NCI-H2171 (cell line): ENCODE results near the gene USP3.

Source experiments
- DNase-seq: peaks from one replicate; lab custom pipeline; 2025; lab: John Stamatoyannopoulos, UW

USP3 gene

DNA sequence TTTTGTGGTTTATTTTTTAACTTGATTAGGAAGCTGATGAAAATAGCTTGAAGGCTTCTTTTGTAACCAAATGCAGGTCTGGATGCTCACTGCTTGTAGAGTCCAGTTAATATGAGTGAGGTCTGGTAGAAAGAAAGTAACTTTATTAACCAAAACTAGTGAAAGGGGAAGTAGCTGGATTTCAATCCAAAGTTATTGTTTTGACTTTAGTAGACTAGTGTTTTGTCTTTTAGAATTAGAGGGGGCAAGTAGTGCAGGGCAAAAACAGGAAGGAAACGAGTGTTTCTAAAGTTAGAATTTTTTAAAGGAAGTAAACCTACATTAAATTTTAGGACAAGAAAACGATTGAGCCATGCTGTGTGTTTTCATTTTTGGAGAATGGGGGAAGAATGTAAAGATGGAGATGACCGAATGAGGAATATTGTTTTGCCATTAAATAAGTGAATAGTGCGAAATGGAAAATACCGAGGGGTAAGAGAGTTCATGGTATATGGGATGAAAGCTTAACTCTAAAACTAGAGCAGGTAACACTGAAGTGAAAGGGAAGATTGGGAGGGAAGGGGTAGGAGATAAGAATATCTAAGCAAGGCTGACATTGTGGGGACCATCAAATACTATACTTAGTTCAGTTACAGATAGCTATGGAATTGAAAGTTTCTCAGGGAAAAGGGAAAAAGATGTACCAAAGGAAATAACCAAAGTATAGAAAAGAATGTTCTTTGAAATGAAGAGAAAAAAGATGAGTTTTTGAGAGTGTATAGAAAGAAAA, 40.0 kb downstream of the USP3 start:
- DNase-seq, result no peak

- no peak for DNase-seq
Observed at GRCh38 chr15:63545520-63545919, 41.1 kb downstream of the USP3 start.

- no peak for DNase-seq
Observed at GRCh38 chr15:63551400-63551799, 47.0 kb downstream of the USP3 start.

- no peak for DNase-seq
Observed at GRCh38 chr15:63553388-63553791, 49.0 kb downstream of the USP3 start.

- DNase-seq, result no peak
Observed at GRCh38 chr15:63554337-63554927, 50.0 kb downstream of the USP3 start.

DNA sequence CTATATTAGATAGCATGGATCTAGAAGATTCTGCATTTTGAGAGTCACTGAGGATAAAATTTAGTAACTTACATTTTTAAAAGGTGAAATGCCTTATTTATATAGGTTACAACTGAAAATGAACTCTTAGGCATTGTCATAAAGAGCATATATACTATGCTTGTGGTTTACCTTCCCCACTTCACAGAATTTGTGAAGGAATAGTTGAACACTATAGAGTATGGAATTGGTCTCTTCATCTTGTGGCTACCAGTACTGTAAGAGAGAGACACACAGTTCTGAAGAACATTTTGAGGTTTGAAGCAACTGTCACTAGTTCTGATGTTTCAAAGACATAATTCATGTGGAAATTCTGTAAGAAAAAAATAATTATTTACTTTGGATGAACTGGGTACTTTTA, 51.1 kb downstream of the USP3 start:
- no peak for DNase-seq

GRCh38 chr15:63556246-63556645, 51.9 kb downstream of the USP3 start:
- DNase-seq, result no peak

DNA sequence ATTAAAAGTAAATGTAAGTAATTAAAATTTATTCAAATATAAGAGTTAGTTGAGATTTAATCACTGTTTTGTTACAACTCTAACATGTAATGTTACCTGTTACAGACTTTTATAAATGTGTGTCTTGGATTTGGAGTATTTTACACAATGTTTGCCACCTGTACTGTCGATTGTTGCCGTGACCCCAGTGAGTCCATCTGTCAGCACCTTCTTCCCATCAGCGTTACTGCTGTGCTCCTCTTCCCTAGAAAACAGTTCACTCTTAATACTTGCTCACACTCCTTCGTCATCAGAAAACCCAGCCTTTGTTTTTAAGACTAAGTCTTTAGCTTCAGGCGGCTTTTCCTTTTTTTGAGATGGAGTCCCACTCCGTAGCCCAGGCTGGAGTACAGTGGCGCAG, 52.3 kb downstream of the USP3 start:
- no peak for DNase-seq

DNA sequence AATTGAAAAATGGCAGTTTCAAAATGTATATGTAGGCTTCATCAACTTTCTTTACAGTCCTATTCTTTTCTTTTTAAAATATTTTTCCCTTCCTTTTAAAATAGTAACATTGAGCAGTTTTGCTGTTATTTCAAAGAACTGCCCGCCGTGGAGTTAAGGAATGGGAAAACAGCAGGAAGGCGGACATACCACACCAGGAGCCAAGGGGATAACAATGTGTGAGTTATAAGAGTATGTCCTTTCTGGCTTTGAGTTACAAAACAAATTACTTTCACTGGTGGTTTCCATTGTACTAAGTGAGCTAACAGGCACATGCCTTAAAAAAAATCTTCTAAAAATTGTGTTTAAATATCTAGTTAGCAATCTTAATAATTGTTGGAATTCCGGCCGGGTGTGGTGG, 55.4 kb downstream of the USP3 start:
- DNase-seq, result no peak

DNA sequence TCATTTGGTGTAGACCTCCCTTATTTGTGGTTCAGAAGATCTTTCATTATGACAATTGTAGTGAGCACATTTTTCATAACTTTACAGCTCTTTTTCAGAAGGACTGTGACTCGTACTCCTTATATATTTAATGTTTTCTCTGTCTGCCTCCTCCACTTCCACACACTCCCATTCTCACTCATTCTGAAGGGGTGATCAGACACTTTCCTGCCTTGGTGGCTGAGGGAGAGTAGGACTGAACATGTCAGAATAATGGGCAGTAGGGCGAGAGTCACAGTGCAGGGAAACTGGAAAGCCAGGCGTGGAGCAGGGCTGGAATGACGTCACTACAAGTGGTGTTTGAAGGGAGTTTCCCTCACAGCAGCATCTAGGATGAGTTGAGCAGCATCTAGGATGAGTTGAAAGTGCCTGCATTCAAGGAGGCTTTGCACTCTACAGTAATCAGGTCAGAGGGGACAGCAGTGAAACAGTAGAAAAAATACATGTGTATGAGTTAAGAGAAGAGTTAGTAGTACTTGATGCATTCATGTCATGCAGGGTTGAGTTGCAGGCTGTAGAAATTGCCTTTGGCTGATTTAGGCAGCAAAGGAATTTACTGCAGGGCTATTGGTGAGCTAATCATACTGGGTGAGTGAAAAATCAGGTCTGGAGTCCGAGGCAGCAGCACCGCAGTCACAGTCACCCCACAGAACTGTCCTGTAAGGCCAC, 56.5 kb downstream of the USP3 start:
- no peak for DNase-seq

DNA sequence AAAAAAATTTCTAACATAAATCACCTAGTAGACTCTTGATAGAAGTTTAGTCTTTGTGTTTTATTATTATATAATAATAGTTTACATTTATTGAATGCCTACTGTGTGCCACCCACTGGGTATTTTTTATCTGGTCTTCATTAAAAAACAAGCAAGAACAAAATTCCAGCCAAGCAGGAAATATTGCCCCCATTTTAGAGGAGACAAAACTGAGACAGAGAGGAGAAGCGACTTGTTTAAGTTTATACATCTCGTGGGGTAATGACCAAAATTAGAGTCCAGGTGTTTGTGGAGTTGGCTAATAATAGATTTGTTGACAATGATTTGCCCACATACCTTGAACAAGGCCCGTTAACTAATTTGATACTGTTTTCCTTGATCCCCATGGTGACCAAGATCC, 59.7 kb downstream of the USP3 start:
- DNase-seq, result no peak

- no peak for DNase-seq
Observed at GRCh38 chr15:63565536-63566186, 61.3 kb downstream of the USP3 start.

- DNase-seq, result no peak
Observed at GRCh38 chr15:63572749-63573464, 68.5 kb downstream of the USP3 start.

GRCh38 chr15:63573533-63573932, 69.1 kb downstream of the USP3 start:
- DNase-seq, result no peak

GRCh38 chr15:63575312-63575711, 70.9 kb downstream of the USP3 start:
- DNase-seq, result no peak

- no peak for DNase-seq
Observed at GRCh38 chr15:63576441-63576840, 72.0 kb downstream of the USP3 start.

- no peak for DNase-seq
Observed at GRCh38 chr15:63582179-63582578, 77.8 kb downstream of the USP3 start.

DNA sequence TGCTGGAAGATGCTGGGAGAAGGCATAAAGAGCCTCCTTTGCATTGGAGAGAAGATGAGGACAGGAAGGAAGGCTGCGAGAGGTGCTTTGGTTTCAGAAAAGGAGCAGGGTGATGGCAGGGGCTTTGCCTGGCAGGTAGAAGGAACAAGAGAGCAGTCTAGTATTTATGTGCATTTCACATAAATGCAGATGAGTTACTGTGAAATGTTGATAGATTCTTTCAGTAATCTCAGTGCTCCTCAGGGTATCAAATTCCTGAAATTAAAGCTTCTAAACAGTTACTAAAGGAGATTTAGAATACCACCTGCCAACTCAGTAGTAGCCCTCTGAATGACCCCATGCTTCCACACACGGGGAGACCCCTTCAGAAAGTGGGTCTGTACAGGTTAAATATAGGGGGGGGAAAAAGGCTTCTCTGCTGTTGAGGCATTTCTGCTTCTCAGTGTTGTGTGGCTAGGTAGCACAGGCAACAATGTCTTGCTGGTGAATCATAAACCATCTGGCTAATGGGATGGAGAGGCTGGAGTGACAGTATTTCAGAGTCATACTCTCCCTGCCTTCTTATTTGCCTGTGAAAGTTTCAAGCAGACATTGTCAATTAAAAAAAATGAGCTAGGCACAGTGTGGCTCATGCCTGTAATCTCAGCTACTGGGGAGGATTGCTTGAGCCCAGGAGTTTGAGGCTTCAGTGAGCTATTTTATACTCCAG, 78.5 kb downstream of the USP3 start:
- DNase-seq, result no peak

DNA sequence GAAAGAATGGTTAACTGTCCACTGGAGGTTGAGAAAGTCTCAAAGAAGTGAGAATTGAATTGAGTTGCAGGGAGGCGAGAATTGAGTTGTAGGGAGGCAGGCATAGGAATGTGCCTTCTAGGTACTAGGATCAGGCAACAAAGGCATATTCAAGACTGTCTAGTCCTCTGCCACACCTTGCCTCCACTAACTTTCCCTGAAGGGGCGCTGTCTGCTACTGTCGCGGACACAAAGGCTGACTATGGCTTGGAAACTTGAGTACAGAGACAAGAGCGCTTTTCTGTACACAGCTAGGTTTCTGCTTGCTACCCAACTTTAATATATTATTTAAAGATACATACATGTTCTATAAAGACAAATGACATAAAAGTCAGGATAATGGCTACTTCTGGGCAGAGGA, 82.4 kb downstream of the USP3 start:
- DNase-seq, result no peak

- DNase-seq, result no peak
Observed at GRCh38 chr15:63587527-63587926, 83.1 kb downstream of the USP3 start.

DNA sequence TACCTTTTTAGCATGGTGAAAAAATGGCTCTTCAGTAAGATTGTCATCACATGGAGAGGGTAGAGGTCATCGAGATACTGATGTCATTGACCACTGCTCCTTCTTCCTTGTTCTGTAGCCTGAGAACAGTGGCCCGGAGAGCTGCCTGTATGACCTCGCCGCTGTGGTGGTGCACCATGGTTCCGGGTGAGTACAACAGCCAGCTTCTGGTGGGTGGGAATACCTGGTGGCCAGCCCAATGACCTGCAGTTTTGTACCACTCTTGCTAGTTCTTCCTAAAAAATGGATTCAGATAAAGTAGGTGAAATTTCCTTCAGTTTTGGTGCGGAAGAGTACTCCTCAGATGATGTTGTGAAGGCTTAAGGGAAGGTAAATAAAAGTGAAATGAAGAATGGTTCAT, 84.4 kb downstream of the USP3 start:
- no peak for DNase-seq
